Regular cardiac myocyte (primary cell): Measurements from ENCODE around the gene ADAM33. TPM values are rescaled to one million over a fixed set of nuclear protein-coding genes. Genes with fewer than 3 reads are reported as not detected.

Experiments
- total RNA-seq: library from RNA; depleted of rRNA; stranded (reverse); fragments of >200 nt; gene quantifications from 2 replicates; pipeline ENCODE4 v1.2.3, GENCODE V29; 2014

The ADAM33 gene
- 1.2 and 1.7 TPM in 2 replicates for total RNA-seq

GRCh38 chr20:3681931-3682781 is at the start of gene ADAM33:
Gene ADAM33 (minus strand): TSS chr20:3682010. CDS start chr20:3682004, 6 bp downstream.

GRCh38 chr20:3712279-3712873 is 30.6 kb upstream of the ADAM33 start, which contains the start of gene SIGLEC1:
Gene SIGLEC1 (minus strand): TSS chr20:3712600. CDS start chr20:3707128, 5,472 bp downstream.

GRCh38 chr20:3663031-3663701 is 18.6 kb downstream of the ADAM33 start, which contains the start of gene GFRA4:
Gene GFRA4 (minus strand): TSS chr20:3663399. CDS start chr20:3663399, 0 bp downstream.

Other genes starting within 250 kb of the ADAM33 start
- gene ATRN, start 211.0 kb downstream of the ADAM33 start, total RNA-seq, result 30.7 and 49.0 TPM in 2 replicates
- not detected in 2 replicates for gene GFRA4, start 18.6 kb downstream of the ADAM33 start, total RNA-seq
- gene SIGLEC1, start 30.6 kb upstream of the ADAM33 start, total RNA-seq, result under 0.01 TPM in 1 of 2 replicates, not detected in the other
- gene HSPA12B, start 50.7 kb upstream of the ADAM33 start, total RNA-seq, result 0.28 TPM in 1 of 2 replicates, not detected in the other
- 11.3 and 30.1 TPM in 2 replicates for gene ADISSP, start 85.7 kb upstream of the ADAM33 start, total RNA-seq
- under 0.01 and 0.19 TPM in 2 replicates for gene SPEF1, start 99.4 kb upstream of the ADAM33 start, total RNA-seq
- 102 and 179 TPM in 2 replicates for gene CENPB, start 104.7 kb upstream of the ADAM33 start, total RNA-seq
- gene CDC25B, start 114.3 kb upstream of the ADAM33 start, total RNA-seq, result 7.9 and 21.5 TPM in 2 replicates
- gene AP5S1, start 138.5 kb upstream of the ADAM33 start, total RNA-seq, result 12.1 and 18.6 TPM in 2 replicates
- gene MAVS, start 164.8 kb upstream of the ADAM33 start, total RNA-seq, result 11.3 and 19.4 TPM in 2 replicates
- 60.0 and 63.1 TPM in 2 replicates for gene PANK2, start 207.4 kb upstream of the ADAM33 start, total RNA-seq